K562 (cell line): Measurements from ENCODE around the gene ZER1. TPM values are rescaled to one million over a fixed set of nuclear protein-coding genes. Genes with fewer than 3 reads are reported as not detected.
A peak's percentile ranks its signal among the peaks of the same experiment; 100 is the strongest.

Experiments
- ATAC-seq: fragments of 200-7000 bp; cut with Tn5 transposase; 3 replicates; pipeline ENCODE4 v1.9.1; 2020; ENCODE audit warnings: moderate library complexity
- BruUV-seq: library from RNA; stranded (reverse); fragments of 400-500 nt; replicated peaks from 2 replicates; lab custom pipeline; 2021; lab: Mats Ljungman, UMichigan
- CTCF ChIA-PET: fragments of 300-600 bp; formaldehyde crosslinking; extraction: SDS; loops from one replicate; lab custom pipeline; 2021; ENCODE audit warnings: low intra/inter-chr PET ratio; lab: Yijun Ruan, JAX
- POLR2A ChIA-PET: fragments of 300-600, 350-650 bp; sonication (Branson Sonifier 250); formaldehyde crosslinking; extraction: SDS; loops from one replicate; lab custom pipeline; 2021; ENCODE audit warnings: antibody characterized with exemption, inconsistent platforms; lab: Yijun Ruan, JAX
- DNase-seq, 4 experiments: peaks; one replicate each; pipeline versions ENCODE4 v3.0.0 to v3.0.0-alpha.2; 2011 to 2018; ENCODE audit warnings: low spot score in 3 of 4, mixed read lengths in 3 of 4; ENCODE audit errors: extremely low read depth in 1 of 4
- FAIRE-seq: peaks from 2 replicates; lab custom pipeline; 2011; peaks lifted over from hg19 to GRCh38; lab: Jason Lieb, UNC
- H2AFZ ChIP-seq: 2 replicates; pipeline ENCODE4 v1.6.0; 2011; ENCODE audit warnings: low read depth, low read length, control low read depth, inconsistent platforms
- H3K27ac ChIP-seq: fragments of 200-600 bp; 3 replicates; pipeline ENCODE4 v1.8.0; 2011; ENCODE audit warnings: low read depth, mild to moderate bottlenecking, control low read depth, inconsistent platforms, low read length, moderate library complexity, mixed read lengths; ENCODE audit errors: extremely low read depth
- H3K27me3 ChIP-seq, 2 experiments: fragments of 300-600 bp in 1 of 2; 2 replicates in 1 of 2; 3 replicates in 1 of 2; pipeline versions ENCODE4 v1.6.0 to v1.8.0; 2011; ENCODE audit warnings: inconsistent platforms in 2 of 2, low read length in 2 of 2, mild to moderate bottlenecking in 1 of 2, mixed read lengths in 1 of 2, moderate library complexity in 1 of 2; ENCODE audit not compliant: control insufficient read depth in 2 of 2, insufficient read depth in 2 of 2
- H3K36me3 ChIP-seq: fragments of 300-600 bp; 3 replicates; pipeline ENCODE4 v1.8.0; 2011; ENCODE audit warnings: mild to moderate bottlenecking, low read length, inconsistent platforms; ENCODE audit not compliant: control insufficient read depth, insufficient read depth
- H3K4me1 ChIP-seq, 2 experiments: fragments of 200-600 bp in 1 of 2; replicated peaks in 1 of 2; 2 replicates in 1 of 2; 3 replicates in 1 of 2; pipeline versions ENCODE4 v1.5.1 to v1.8.0; 2011; ENCODE audit warnings: inconsistent platforms in 2 of 2, low read length in 2 of 2, mild to moderate bottlenecking in 1 of 2, mixed read lengths in 1 of 2, moderate library complexity in 1 of 2; ENCODE audit not compliant: control insufficient read depth in 2 of 2, insufficient read depth in 2 of 2
- H3K4me2 ChIP-seq: 2 replicates; pipeline ENCODE4 v1.6.1; 2011; ENCODE audit warnings: low read length, control low read depth, inconsistent platforms, mixed read lengths; ENCODE audit not compliant: insufficient read depth
- H3K4me3 ChIP-seq: fragments of 200-600 bp; sonication (generic), shearing (Covaris generic); 2 replicates; pipeline ENCODE4 v1.5.1; 2016; ENCODE audit warnings: control low read depth, inconsistent platforms
- H3K79me2 ChIP-seq: fragments of 200-600 bp; 3 replicates; pipeline ENCODE4 v1.8.0; 2011; ENCODE audit warnings: low read length, inconsistent platforms; ENCODE audit not compliant: control insufficient read depth, insufficient read depth
- H3K9ac ChIP-seq, 2 experiments: 2 replicates each; pipeline versions ENCODE4 v1.6.0 to v1.6.1; 2011; ENCODE audit warnings: low read depth in 2 of 2, low read length in 2 of 2, control low read depth in 1 of 2, inconsistent platforms in 1 of 2, mild to moderate bottlenecking in 1 of 2, mixed read lengths in 1 of 2; ENCODE audit not compliant: insufficient read depth in 1 of 2
- H3K9me1 ChIP-seq: one replicate; pipeline ENCODE4 v1.6.0; 2011; ENCODE audit warnings: inconsistent platforms, mild to moderate bottlenecking, low read length, moderate library complexity; ENCODE audit not compliant: control insufficient read depth, insufficient read depth
- H3K9me3 ChIP-seq: replicated peaks from 2 replicates; pipeline ENCODE4 v1.5.1; 2011; ENCODE audit warnings: low read depth, low read length, inconsistent platforms; ENCODE audit not compliant: control insufficient read depth, insufficient read depth
- H4K20me1 ChIP-seq: replicated peaks from 2 replicates; pipeline ENCODE4 v1.6.1; 2011; ENCODE audit warnings: low read length, inconsistent platforms, mixed read lengths; ENCODE audit not compliant: control insufficient read depth, insufficient read depth
- CLOCK ChIP-seq: fragments of 250-450 bp; sonication (Bioruptor Pico); IDR thresholded peaks from 2 replicates; pipeline ENCODE4 v1.4.0; 2020; ENCODE audit warnings: mild to moderate bottlenecking, moderate library complexity, borderline replicate concordance
- MECOM ChIP-seq: fragments of 250-450 bp; sonication (Bioruptor Pico); IDR thresholded peaks from 2 replicates; pipeline ENCODE4 v1.8.0; 2022; ENCODE audit warnings: inconsistent platforms
- NFE2L1 ChIP-seq: fragments of 450-650 bp; IDR thresholded peaks from 2 replicates; pipeline ENCODE4 v1.6.1; 2016; ENCODE audit warnings: missing genetic modification characterization, low read depth, mild to moderate bottlenecking, missing compliant biosample characterization, moderate library complexity, borderline replicate concordance
- ZC3H8 ChIP-seq: fragments of 450-650 bp; IDR thresholded peaks from 2 replicates; pipeline ENCODE4 v1.6.1; 2017
- ZNF3 ChIP-seq: fragments of 250-450 bp; sonication (Bioruptor Pico); IDR thresholded peaks from 2 replicates; pipeline ENCODE4 v1.5.0; 2021; ENCODE audit warnings: mild to moderate bottlenecking, moderate library complexity
- ZNF316 ChIP-seq: fragments of 450-650 bp; IDR thresholded peaks from 2 replicates; pipeline ENCODE4 v1.6.1; 2016
- WGBS: fragments of 100-300 bp; shearing (Covaris generic); methylation state at CpG from one replicate; pipeline ENCODE4 v1.1.6; 2016; ENCODE audit warnings: low coverage, mixed read lengths; ENCODE audit not compliant: insufficient coverage; ENCODE audit errors: missing lambda C conversion rate; 5-methylcytosine and 5-hydroxymethylcytosine counted together
- in situ Hi-C: fragments of 300-500 bp; cut with MboI; formaldehyde crosslinking; loops from 4 replicates; pipeline ENCODE4 v1.15.0; 2018; ENCODE audit warnings: inconsistent platforms, mixed read lengths
- intact Hi-C: fragments of 100-400 bp; cut with micrococcal nuclease; formaldehyde crosslinking; loops from 2 replicates; pipeline ENCODE4 v1.14.2; 2022
- polyA plus RNA-seq, 8 experiments: library from polyadenylated mRNA; depleted of rRNA in 4 of 8; stranded (reverse) in 5 of 8; unstranded in 3 of 8; fragments of >200 nt; fragmentation: Nextera tagmentation in 2 of 8; fragmentation: Illumina TruSeq in 1 of 8; extraction: Ambion mirVana in 2 of 8; extraction: Trizol in 1 of 8; gene quantifications; 2 replicates each; pipeline versions ENCODE4 v1.2.1 to v1.2.3, GENCODE V29; 2011 to 2014; ENCODE audit warnings: inconsistent platforms in 1 of 8, missing spikeins in 1 of 8
- total RNA-seq, 7 experiments: library from RNA; depleted of rRNA in 6 of 7; stranded (reverse); fragments of >200 nt in 6 of 7; fragmentation: Illumina TruSeq in 2 of 7; extraction: Trizol in 2 of 7; gene quantifications; 2 replicates each; pipeline versions ENCODE4 v1.2.1 to v1.2.3, GENCODE V29; 2011 to 2021; ENCODE audit warnings: low replicate concordance in 1 of 7
- TF ChIP-seq, protein P1 (sequence below): sonication (generic); formaldehyde crosslinking; IDR thresholded peaks from 2 replicates; pipeline ENCODE4 v1.8.1; 2023; ENCODE audit warnings: missing genetic modification reagents, mild to moderate bottlenecking, borderline replicate concordance
- TF ChIP-seq, protein P2 (sequence below): fragments of 150-350 bp; conservative IDR thresholded peaks from 2 replicates; pipeline ENCODE4 v1.6.1; 2014; ENCODE audit warnings: low read length

Gene ZER1
- total and polyA plus RNA-seq, 9 of the 15 experiments (the other 6 are each of a cell fraction or from before 2014, with no cell fraction given), result 0.07 to 10.7 (median 6.2) TPM

GRCh38 chr9:128684325-128685199 is 87.2 kb downstream of the ZER1 start:
- H3K4me1 ChIP-seq, result peaks cover 23 to 35% of the 10 kb centered on the region in 2 experiments
- no peaks in the 10 kb centered on the region for H3K36me3 ChIP-seq
- no peak overlapping the region for H3K4me3 ChIP-seq
- peak; percentile 55 to 76 (median 60) for DNase-seq
- in situ Hi-C loops, result no loop called here
- 62% methylated on average over 15 of the region's 15 CpGs for WGBS
- H3K9me3 ChIP-seq, result no peaks in the 10 kb centered on the region
- H3K9me1 ChIP-seq, result no peaks in the 10 kb centered on the region
- no peaks in the 10 kb centered on the region for H4K20me1 ChIP-seq
- H3K79me2 ChIP-seq, result peaks cover 10% of the 10 kb centered on the region
- peak overlapping the region; percentile 6; the same call in 1 of the 3 replicates for H3K27ac ChIP-seq
- no peaks in the 10 kb centered on the region for H3K27me3 ChIP-seq
- peak overlapping the region in 1 of 2 experiments; percentile 3; a peak in 1 of 4 replicates for H3K9ac ChIP-seq
- intact Hi-C loops, result loop anchor here (10.0 kb wide), 2 partner anchors 410 to 490 kb away; partner anchors contain the start of genes CIZ1, GOLGA2 and SWI5
- CTCF ChIA-PET, result no interaction called here
- peak; percentile 72 for FAIRE-seq
- peak; percentile 7; the same call in 2 of the 3 replicates for ATAC-seq
- no TSS peak for BruUV-seq
- no peak overlapping the region for H3K4me2 ChIP-seq
- POLR2A ChIA-PET, result interaction anchor here (0.5 to 1.4 kb wide), 10 partner anchors 9 to 993 kb away, joined by 3 to 6 read pairs (median 4); partner anchors contain the start of gene ENDOG
- H2AFZ ChIP-seq, result peak overlapping the region; percentile 73
- TF ChIP-seq ZC3H8 (no peak), MECOM (CRISPR knock-in tag) (no peak), ZNF316 (no peak), NFE2L1 (tag) (no peak), ZNF3 (CRISPR knock-in tag) (no peak), CLOCK (CRISPR knock-in tag) (no peak)
- TF ChIP-seq, protein P1, sequence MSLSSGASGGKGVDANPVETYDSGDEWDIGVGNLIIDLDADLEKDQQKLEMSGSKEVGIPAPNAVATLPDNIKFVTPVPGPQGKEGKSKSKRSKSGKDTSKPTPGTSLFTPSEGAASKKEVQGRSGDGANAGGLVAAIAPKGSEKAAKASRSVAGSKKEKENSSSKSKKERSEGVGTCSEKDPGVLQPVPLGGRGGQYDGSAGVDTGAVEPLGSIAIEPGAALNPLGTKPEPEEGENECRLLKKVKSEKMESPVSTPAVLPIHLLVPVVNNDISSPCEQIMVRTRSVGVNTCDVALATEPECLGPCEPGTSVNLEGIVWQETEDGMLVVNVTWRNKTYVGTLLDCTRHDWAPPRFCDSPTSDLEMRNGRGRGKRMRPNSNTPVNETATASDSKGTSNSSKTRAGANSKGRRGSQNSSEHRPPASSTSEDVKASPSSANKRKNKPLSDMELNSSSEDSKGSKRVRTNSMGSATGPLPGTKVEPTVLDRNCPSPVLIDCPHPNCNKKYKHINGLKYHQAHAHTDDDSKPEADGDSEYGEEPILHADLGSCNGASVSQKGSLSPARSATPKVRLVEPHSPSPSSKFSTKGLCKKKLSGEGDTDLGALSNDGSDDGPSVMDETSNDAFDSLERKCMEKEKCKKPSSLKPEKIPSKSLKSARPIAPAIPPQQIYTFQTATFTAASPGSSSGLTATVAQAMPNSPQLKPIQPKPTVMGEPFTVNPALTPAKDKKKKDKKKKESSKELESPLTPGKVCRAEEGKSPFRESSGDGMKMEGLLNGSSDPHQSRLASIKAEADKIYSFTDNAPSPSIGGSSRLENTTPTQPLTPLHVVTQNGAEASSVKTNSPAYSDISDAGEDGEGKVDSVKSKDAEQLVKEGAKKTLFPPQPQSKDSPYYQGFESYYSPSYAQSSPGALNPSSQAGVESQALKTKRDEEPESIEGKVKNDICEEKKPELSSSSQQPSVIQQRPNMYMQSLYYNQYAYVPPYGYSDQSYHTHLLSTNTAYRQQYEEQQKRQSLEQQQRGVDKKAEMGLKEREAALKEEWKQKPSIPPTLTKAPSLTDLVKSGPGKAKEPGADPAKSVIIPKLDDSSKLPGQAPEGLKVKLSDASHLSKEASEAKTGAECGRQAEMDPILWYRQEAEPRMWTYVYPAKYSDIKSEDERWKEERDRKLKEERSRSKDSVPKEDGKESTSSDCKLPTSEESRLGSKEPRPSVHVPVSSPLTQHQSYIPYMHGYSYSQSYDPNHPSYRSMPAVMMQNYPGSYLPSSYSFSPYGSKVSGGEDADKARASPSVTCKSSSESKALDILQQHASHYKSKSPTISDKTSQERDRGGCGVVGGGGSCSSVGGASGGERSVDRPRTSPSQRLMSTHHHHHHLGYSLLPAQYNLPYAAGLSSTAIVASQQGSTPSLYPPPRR, result no peak
- TF ChIP-seq, protein P2, sequence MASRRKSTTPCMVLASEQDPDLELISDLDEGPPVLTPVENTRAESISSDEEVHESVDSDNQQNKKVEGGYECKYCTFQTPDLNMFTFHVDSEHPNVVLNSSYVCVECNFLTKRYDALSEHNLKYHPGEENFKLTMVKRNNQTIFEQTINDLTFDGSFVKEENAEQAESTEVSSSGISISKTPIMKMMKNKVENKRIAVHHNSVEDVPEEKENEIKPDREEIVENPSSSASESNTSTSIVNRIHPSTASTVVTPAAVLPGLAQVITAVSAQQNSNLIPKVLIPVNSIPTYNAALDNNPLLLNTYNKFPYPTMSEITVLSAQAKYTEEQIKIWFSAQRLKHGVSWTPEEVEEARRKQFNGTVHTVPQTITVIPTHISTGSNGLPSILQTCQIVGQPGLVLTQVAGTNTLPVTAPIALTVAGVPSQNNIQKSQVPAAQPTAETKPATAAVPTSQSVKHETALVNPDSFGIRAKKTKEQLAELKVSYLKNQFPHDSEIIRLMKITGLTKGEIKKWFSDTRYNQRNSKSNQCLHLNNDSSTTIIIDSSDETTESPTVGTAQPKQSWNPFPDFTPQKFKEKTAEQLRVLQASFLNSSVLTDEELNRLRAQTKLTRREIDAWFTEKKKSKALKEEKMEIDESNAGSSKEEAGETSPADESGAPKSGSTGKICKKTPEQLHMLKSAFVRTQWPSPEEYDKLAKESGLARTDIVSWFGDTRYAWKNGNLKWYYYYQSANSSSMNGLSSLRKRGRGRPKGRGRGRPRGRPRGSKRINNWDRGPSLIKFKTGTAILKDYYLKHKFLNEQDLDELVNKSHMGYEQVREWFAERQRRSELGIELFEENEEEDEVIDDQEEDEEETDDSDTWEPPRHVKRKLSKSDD, result no peak
